Liver (tissue), 9 donors: ENCODE results near the gene FBXO47. TPM values are rescaled to one million over a fixed set of nuclear protein-coding genes. Genes with fewer than 3 reads are reported as not detected.
A peak's percentile ranks its signal among the peaks of the same experiment; 100 is the strongest.

Source experiments
- DNase-seq: peaks from one replicate; pipeline ENCODE4 v3.0.0-alpha.2; 2017; ENCODE audit warnings: low spot score
- H3K27ac ChIP-seq, 2 donors: one replicate each; pipeline ENCODE4 v1.7.0; 2013; ENCODE audit warnings: inconsistent platforms in 2 of 2, low read length in 2 of 2, control low read depth in 1 of 2, low read depth in 1 of 2, mild to moderate bottlenecking in 1 of 2
- H3K27me3 ChIP-seq, 4 donors: one replicate each; pipeline versions ENCODE4 v1.6.1 to v1.7.0; 2013; ENCODE audit warnings: low read length in 3 of 4, inconsistent platforms in 1 of 4, mild to moderate bottlenecking in 1 of 4, moderate library complexity in 1 of 4; ENCODE audit not compliant: control insufficient read depth in 4 of 4, insufficient read depth in 4 of 4
- H3K36me3 ChIP-seq, 4 donors: one replicate each; pipeline versions ENCODE4 v1.6.1 to v1.7.0; 2013; ENCODE audit warnings: low read length in 3 of 4, mild to moderate bottlenecking in 3 of 4, low read depth in 1 of 4, moderate library complexity in 1 of 4; ENCODE audit not compliant: control insufficient read depth in 4 of 4, insufficient read depth in 3 of 4
- H3K4me1 ChIP-seq, 4 donors: one replicate each; pipeline versions ENCODE4 v1.6.1 to v1.7.0; 2013; ENCODE audit warnings: low read length in 3 of 4, mild to moderate bottlenecking in 3 of 4, moderate library complexity in 1 of 4; ENCODE audit not compliant: control insufficient read depth in 4 of 4, insufficient read depth in 4 of 4
- H3K4me3 ChIP-seq, 3 donors: one replicate each; pipeline versions ENCODE4 v1.6.1 to v1.7.0; 2013; ENCODE audit warnings: low read length in 3 of 3, control low read depth in 1 of 3, low read depth in 1 of 3, mild to moderate bottlenecking in 1 of 3
- H3K9ac ChIP-seq, 2 donors: one replicate each; pipeline ENCODE4 v1.7.0; 2013; ENCODE audit warnings: low read length in 2 of 2, mild to moderate bottlenecking in 2 of 2, moderate library complexity in 2 of 2, control low read depth in 1 of 2, low read depth in 1 of 2
- H3K9me3 ChIP-seq, 4 donors: one replicate each; pipeline versions ENCODE4 v1.6.1 to v1.7.0; 2013; ENCODE audit warnings: low read length in 3 of 4; ENCODE audit not compliant: control insufficient read depth in 4 of 4
- EGR1 ChIP-seq, 2 donors: IDR thresholded peaks; 2 replicates each; pipeline ENCODE4 v1.6.1; 2016 to 2018; ENCODE audit warnings: antibody characterized with exemption in 2 of 2, low read depth in 2 of 2
- FOXA1 ChIP-seq: IDR thresholded peaks from 2 replicates; pipeline ENCODE4 v1.6.1; 2016; ENCODE audit warnings: antibody characterized with exemption
- GABPA ChIP-seq, 2 donors: IDR thresholded peaks in 1 of 2; conservative IDR thresholded peaks in 1 of 2; 2 replicates each; pipeline ENCODE4 v1.6.1; 2016; ENCODE audit warnings: antibody characterized with exemption in 2 of 2, mild to moderate bottlenecking in 1 of 2, moderate library complexity in 1 of 2
- HNF4G ChIP-seq: IDR thresholded peaks from 2 replicates; pipeline ENCODE4 v1.6.1; 2016; ENCODE audit warnings: antibody characterized with exemption
- JUND ChIP-seq, 2 donors: IDR thresholded peaks; 2 replicates each; pipeline ENCODE4 v1.6.1; 2016; ENCODE audit warnings: antibody characterized with exemption in 2 of 2
- NR2F2 ChIP-seq: IDR thresholded peaks from 2 replicates; pipeline ENCODE4 v1.6.1; 2016; ENCODE audit warnings: antibody characterized with exemption
- RAD21 ChIP-seq, 2 donors: IDR thresholded peaks; 2 replicates each; pipeline ENCODE4 v1.6.1; 2016; ENCODE audit warnings: antibody characterized with exemption in 2 of 2, mild to moderate bottlenecking in 2 of 2
- REST ChIP-seq: IDR thresholded peaks from 2 replicates; pipeline ENCODE4 v1.6.1; 2016; ENCODE audit warnings: antibody characterized with exemption, mild to moderate bottlenecking
- RXRA ChIP-seq, 2 donors: IDR thresholded peaks; 2 replicates each; pipeline ENCODE4 v1.6.1; 2017 to 2018; ENCODE audit warnings: antibody characterized with exemption in 2 of 2, mild to moderate bottlenecking in 1 of 2
- SP1 ChIP-seq: IDR thresholded peaks from 2 replicates; pipeline ENCODE4 v1.6.1; 2018; ENCODE audit warnings: antibody characterized with exemption, mild to moderate bottlenecking
- TAF1 ChIP-seq: conservative IDR thresholded peaks from 2 replicates; pipeline ENCODE4 v1.6.1; 2016; ENCODE audit warnings: antibody characterized with exemption, mild to moderate bottlenecking
- ZBTB33 ChIP-seq: IDR thresholded peaks from 2 replicates; pipeline ENCODE4 v1.6.1; 2016; ENCODE audit warnings: antibody characterized with exemption
- WGBS: extraction: QIAGEN DNeasy Blood & Tissue Kit; methylation state at CpG from one replicate; pipeline ENCODE4 v1.1.7; 2013; 5-methylcytosine and 5-hydroxymethylcytosine counted together
- polyA plus RNA-seq, 2 donors: library from polyadenylated mRNA; stranded (reverse) in 1 of 2; unstranded in 1 of 2; fragments of 200-250 nt in 1 of 2; fragments of >200 nt in 1 of 2; fragmentation: Nextera tagmentation in 1 of 2; extraction: Ambion mirVana in 1 of 2; gene quantifications; one replicate each; pipeline versions ENCODE4 v1.2.1 to v1.2.3, GENCODE V29; 2013 to 2015
- total RNA-seq, 2 donors: library from RNA; depleted of rRNA; stranded (reverse); fragments of >200 nt; gene quantifications; one replicate each; pipeline ENCODE4 v1.2.3, GENCODE V29; 2014
- TF ChIP-seq, protein P1 (sequence below): IDR thresholded peaks from 2 replicates; pipeline ENCODE4 v1.6.1; 2016; ENCODE audit warnings: antibody characterized with exemption
- TF ChIP-seq, protein P2 (sequence below): IDR thresholded peaks from 2 replicates; pipeline ENCODE4 v1.6.1; 2016; ENCODE audit warnings: antibody characterized with exemption
- donor health status: healthy.
- donor health status: healthy.
- donor health status: healthy.
- donor health status: healthy.
- donor health status: healthy.

FBXO47 gene
- total and polyA plus RNA-seq, 4 donors = not detected

- Histone ChIP-seq H3K9ac (no peak within 1 kb of the TSS), H3K4me1 (peaks cover 0 to 2% (median 0%) of the 10 kb centered on the region in 4 donors), H3K4me3 (no peak within 1 kb of the TSS), H3K27me3 (no peaks in the 10 kb centered on the region), H3K27ac (no peak within 1 kb of the TSS), H3K36me3 (no peaks in the 10 kb centered on the region), H3K9me3 (no peaks in the 10 kb centered on the region)
- no peak for DNase-seq
- TF ChIP-seq, protein P1, sequence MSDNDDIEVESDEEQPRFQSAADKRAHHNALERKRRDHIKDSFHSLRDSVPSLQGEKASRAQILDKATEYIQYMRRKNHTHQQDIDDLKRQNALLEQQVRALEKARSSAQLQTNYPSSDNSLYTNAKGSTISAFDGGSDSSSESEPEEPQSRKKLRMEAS = no peak
- TF ChIP-seq GABPA (IDR thresholded peaks at IDR 0.05 in 1 of 2, conservative IDR thresholded peaks at IDR 0.05 in 1 of 2) (no peak), RAD21 (IDR thresholded peaks at IDR 0.05) (no peak), HNF4G (no peak)
- 71% methylated on average over 14 of the region's 14 CpGs for WGBS
Measured at GRCh38 chr17:38925263-38925995, 41.8 kb downstream of the FBXO47 start, which contains the start of gene LASP1NB. Gene LASP1NB (plus strand): TSS chr17:38925614.

GRCh38 chr17:38922538-38923297 lies 44.5 kb downstream of the FBXO47 start:
- peaks cover 0 to 7% (median 1%) of the 10 kb centered on the region in 4 donors for H3K4me1 ChIP-seq
- 52% methylated on average over 6 of the region's 6 CpGs for WGBS
- H3K36me3 ChIP-seq = peaks cover 4 to 17% (median 11%) of the 10 kb centered on the region in 4 donors
- TF ChIP-seq RAD21 (IDR thresholded peaks at IDR 0.05) = peak in 1 of 2 donors; percentile 12
- peak; percentile 21 for TF ChIP-seq NR2F2
- TF ChIP-seq RXRA (IDR thresholded peaks at IDR 0.05) = no peak
- H3K9me3 ChIP-seq = no peaks in the 10 kb centered on the region
- DNase-seq = no peak
- no peak overlapping the region for H3K9ac ChIP-seq
- H3K27ac ChIP-seq = no peak overlapping the region
- H3K4me3 ChIP-seq = no peak overlapping the region
- H3K27me3 ChIP-seq = no peaks in the 10 kb centered on the region

DNA sequence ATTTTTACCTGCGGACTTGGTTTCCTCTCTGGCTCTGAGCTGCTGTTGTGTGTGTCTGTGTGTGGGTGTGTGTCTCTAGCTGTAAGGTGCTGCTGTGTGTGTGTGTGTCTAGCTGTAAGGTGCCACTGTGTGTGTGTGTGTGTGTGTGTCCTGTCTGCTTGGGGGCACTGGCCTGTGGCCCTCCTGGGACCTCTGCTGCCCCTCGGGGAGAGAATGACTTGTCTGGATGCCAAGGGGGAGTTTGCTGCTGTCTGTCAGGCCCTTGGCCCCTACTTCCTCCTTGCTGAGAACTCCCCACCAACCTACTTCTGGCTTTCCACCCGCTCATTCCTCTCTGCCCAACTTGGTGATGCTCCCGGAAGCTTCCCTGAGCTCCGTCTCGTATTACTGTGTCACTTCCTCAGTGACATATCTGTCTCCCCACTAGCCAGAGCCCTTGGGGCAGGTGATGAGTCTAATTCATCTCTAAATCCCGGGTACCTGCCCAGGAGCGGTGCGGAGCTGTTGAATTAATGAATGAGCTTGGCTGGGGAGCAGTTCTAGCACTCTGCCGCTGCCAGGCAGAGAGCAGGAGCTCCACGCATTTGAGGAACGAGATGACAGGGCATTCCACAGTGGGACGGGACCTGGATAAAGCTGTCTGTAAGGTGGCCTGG lies 45.3 kb downstream of the FBXO47 start:
- DNase-seq = no peak
- Histone ChIP-seq H3K4me3 (no peak overlapping the region), H3K27me3 (no peaks in the 10 kb centered on the region), H3K36me3 (peaks cover 4 to 25% (median 13%) of the 10 kb centered on the region in 4 donors), H3K4me1 (peaks cover 0 to 9% (median 1%) of the 10 kb centered on the region in 4 donors), H3K9ac (no peak overlapping the region), H3K27ac (no peak overlapping the region), H3K9me3 (no peaks in the 10 kb centered on the region)
- WGBS = 79% methylated on average over 13 of the region's 13 CpGs
- TF ChIP-seq TAF1 (no peak), GABPA (IDR thresholded peaks at IDR 0.05 in 1 of 2, conservative IDR thresholded peaks at IDR 0.05 in 1 of 2) (no peak), SP1 (no peak), JUND (IDR thresholded peaks at IDR 0.05) (no peak), HNF4G (no peak), FOXA1 (no peak), ZBTB33 (no peak), EGR1 (IDR thresholded peaks at IDR 0.05; ENCODE audit: low read depth in 2 of 2) (no peak), REST (no peak), NR2F2 (no peak)
- TF ChIP-seq, protein P2, sequence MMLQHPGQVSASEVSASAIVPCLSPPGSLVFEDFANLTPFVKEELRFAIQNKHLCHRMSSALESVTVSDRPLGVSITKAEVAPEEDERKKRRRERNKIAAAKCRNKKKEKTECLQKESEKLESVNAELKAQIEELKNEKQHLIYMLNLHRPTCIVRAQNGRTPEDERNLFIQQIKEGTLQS = no peak
